Stimulated activated CD8-positive, alpha-beta memory T cell treated with anti-CD3 and anti-CD28 coated beads, Interleukin-12 subunit alpha, Interleukin-12 subunit beta, amount 100 ng/mL, for 4 hours (primary cell): ENCODE data around the gene GSDME.

Experiments used
- DNase-seq: peaks from one replicate; pipeline ENCODE4 v3.0.0-alpha.2; 2020; ENCODE audit warnings: low read depth

Gene GSDME

GRCh38 chr7:24769851-24770250 is 12.6 kb upstream of the GSDME start:
- DNase-seq: no peak

GRCh38 chr7:24769014-24769830 is 12.0 kb upstream of the GSDME start:
- no peak for DNase-seq

GRCh38 chr7:24767878-24768569 is 10.8 kb upstream of the GSDME start:
- DNase-seq: no peak

GRCh38 chr7:24764972-24765744 is 7.9 kb upstream of the GSDME start:
- DNase-seq: no peak

GRCh38 chr7:24764011-24764410 is 6.7 kb upstream of the GSDME start:
- no peak for DNase-seq

GRCh38 chr7:24763303-24763901 is 6.1 kb upstream of the GSDME start:
- no peak for DNase-seq

- DNase-seq: no peak
These were observed 5.5 kb upstream of the GSDME start for GRCh38 chr7:24762771-24763170.

- DNase-seq: no peak
These were observed 3.7 kb upstream of the GSDME start for GRCh38 chr7:24760968-24761367.

- DNase-seq: no peak
These were observed 515 bp downstream of the GSDME start for GRCh38 chr7:24756545-24757352.

- DNase-seq: no peak
These were observed 1.5 kb downstream of the GSDME start for GRCh38 chr7:24755541-24756407.

GRCh38 chr7:24754906-24755506 is 2.3 kb downstream of the GSDME start:
- no peak for DNase-seq

GRCh38 chr7:24752073-24752800 is 5.0 kb downstream of the GSDME start:
- DNase-seq: no peak

GRCh38 chr7:24751484-24751883 is 5.8 kb downstream of the GSDME start:
- DNase-seq: no peak

GRCh38 chr7:24750441-24751055 is 6.7 kb downstream of the GSDME start:
- no peak for DNase-seq

- no peak for DNase-seq
These were observed 8.7 kb downstream of the GSDME start for GRCh38 chr7:24748521-24748920.

- no peak for DNase-seq
These were observed 11.9 kb downstream of the GSDME start for GRCh38 chr7:24745355-24745754.

GRCh38 chr7:24743471-24743870 is 13.8 kb downstream of the GSDME start:
- no peak for DNase-seq

GRCh38 chr7:24742506-24743162 is 14.6 kb downstream of the GSDME start:
- no peak for DNase-seq
